SK-N-SH (cell line): ENCODE data around the gene LMNTD2. TPM values are rescaled to one million over a fixed set of nuclear protein-coding genes. Genes with fewer than 3 reads are reported as not detected.

Experiments used
- CTCF ChIA-PET: fragments of 300-600, 350-600 bp; formaldehyde crosslinking; extraction: SDS; loops from one replicate; lab custom pipeline; 2021; lab: Yijun Ruan, JAX
- POLR2A ChIA-PET: fragments of 350-600 bp; sonication (Branson Sonifier 250); formaldehyde crosslinking; extraction: SDS; loops from one replicate; lab custom pipeline; 2020; ENCODE audit warnings: antibody characterized with exemption, inconsistent platforms; lab: Yijun Ruan, JAX
- DNase-seq: peaks from one replicate; pipeline ENCODE4 v3.0.0; 2012
- H2AFZ ChIP-seq: fragments of 200-600 bp; sonication (generic); 2 replicates; pipeline ENCODE4 v1.8.1; 2016; ENCODE audit warnings: antibody characterized with exemption, mild to moderate bottlenecking, low read depth
- H3F3A ChIP-seq: fragments of 200-600 bp; sonication (generic); replicated peaks from 2 replicates; pipeline ENCODE3; 2016; ENCODE audit warnings: antibody characterized with exemption, mild to moderate bottlenecking; ENCODE audit not compliant: insufficient read depth
- H3K27ac ChIP-seq, 2 experiments: fragments of 200-500 bp in 1 of 2; fragments of 200-600 bp in 1 of 2; sonication (Bioruptor generic) in 1 of 2; sonication (generic), shearing (Covaris generic) in 1 of 2; 2 replicates each; pipeline versions ENCODE4 v1.5.1 to v1.6.1; 2014 to 2016; ENCODE audit warnings: low read depth in 2 of 2, inconsistent platforms in 1 of 2, low read length in 1 of 2, mild to moderate bottlenecking in 1 of 2, mixed read lengths in 1 of 2
- H3K27me3 ChIP-seq: fragments of 200-600 bp; sonication (generic), shearing (Covaris generic); 2 replicates; pipeline ENCODE4 v1.6.1; 2016; ENCODE audit warnings: mixed run types; ENCODE audit not compliant: insufficient read depth
- H3K36me3 ChIP-seq, 2 experiments: fragments of 200-500 bp in 1 of 2; fragments of 200-600 bp in 1 of 2; sonication (Bioruptor generic) in 1 of 2; sonication (generic) in 1 of 2; replicated peaks in 1 of 2; 2 replicates each; pipeline versions ENCODE3 to v1.5.1; 2014 to 2016; ENCODE audit warnings: low read length in 1 of 2, mild to moderate bottlenecking in 1 of 2; ENCODE audit not compliant: insufficient read depth in 2 of 2, control insufficient read depth in 1 of 2
- H3K4me1 ChIP-seq, 2 experiments: fragments of 200-500 bp in 1 of 2; fragments of 200-600 bp in 1 of 2; sonication (Bioruptor generic) in 1 of 2; sonication (generic), shearing (Covaris generic) in 1 of 2; 2 replicates each; pipeline versions ENCODE4 v1.5.1 to v1.6.1; 2014 to 2016; ENCODE audit warnings: low read depth in 1 of 2, low read length in 1 of 2, mixed run types in 1 of 2; ENCODE audit not compliant: insufficient read depth in 2 of 2, control insufficient read depth in 1 of 2
- H3K4me2 ChIP-seq: fragments of 200-600 bp; sonication (generic), shearing (Covaris generic); 2 replicates; pipeline ENCODE4 v1.6.1; 2017; ENCODE audit warnings: mixed run types
- H3K4me3 ChIP-seq, 2 experiments: fragments of 200-500 bp in 1 of 2; fragments of 200-600 bp in 1 of 2; sonication (Bioruptor generic) in 1 of 2; sonication (generic), shearing (Covaris generic) in 1 of 2; 2 replicates each; pipeline versions ENCODE4 v1.5.1 to v1.8.1; 2014 to 2016; ENCODE audit warnings: low read depth in 2 of 2, inconsistent platforms in 1 of 2, low read length in 1 of 2, mild to moderate bottlenecking in 1 of 2, mixed read lengths in 1 of 2, moderate library complexity in 1 of 2
- H3K79me2 ChIP-seq: fragments of 200-600 bp; sonication (generic); 2 replicates; pipeline ENCODE4 v1.8.1; 2017; ENCODE audit warnings: mild to moderate bottlenecking; ENCODE audit not compliant: insufficient read depth
- H3K9ac ChIP-seq: fragments of 200-600 bp; sonication (generic); 2 replicates; pipeline ENCODE4 v1.6.1; 2017; ENCODE audit warnings: mixed run types
- H3K9me2 ChIP-seq: fragments of 200-600 bp; sonication (generic); 2 replicates; pipeline ENCODE4 v1.6.1; 2017; ENCODE audit warnings: mixed run types
- H3K9me3 ChIP-seq: fragments of 200-600 bp; sonication (generic); 2 replicates; pipeline ENCODE4 v1.6.1; 2017; ENCODE audit warnings: mixed run types, mild to moderate bottlenecking, moderate library complexity
- H4K20me1 ChIP-seq: fragments of 200-600 bp; sonication (generic); 2 replicates; pipeline ENCODE4 v1.6.1; 2017; ENCODE audit warnings: mild to moderate bottlenecking, mixed run types; ENCODE audit not compliant: insufficient read depth
- ELF1 ChIP-seq: IDR thresholded peaks from 2 replicates; pipeline ENCODE4 v1.4.0; 2012
- EZH2phosphoT487 ChIP-seq: fragments of 200-600 bp; sonication (generic); IDR thresholded peaks from 2 replicates; pipeline ENCODE4 v1.6.1; 2017; ENCODE audit warnings: low read depth, mixed run types, mild to moderate bottlenecking, antibody characterized with exemption, moderate library complexity, borderline replicate concordance
- FOSL2 ChIP-seq: IDR thresholded peaks from 2 replicates; pipeline ENCODE4 v1.4.0; 2012; ENCODE audit warnings: low read depth, mild to moderate bottlenecking, moderate library complexity, borderline replicate concordance
- FOXM1 ChIP-seq: IDR thresholded peaks from 2 replicates; pipeline ENCODE4 v1.4.0; 2012; ENCODE audit warnings: low read depth, mild to moderate bottlenecking
- GABPA ChIP-seq: IDR thresholded peaks from 2 replicates; pipeline ENCODE4 v1.4.0; 2012; ENCODE audit warnings: low read depth, mild to moderate bottlenecking
- MEF2A ChIP-seq: IDR thresholded peaks from 2 replicates; pipeline ENCODE4 v1.4.0; 2012; ENCODE audit warnings: low read depth, borderline replicate concordance
- MXI1 ChIP-seq: IDR thresholded peaks from 2 replicates; pipeline ENCODE4 v1.6.1; 2012; ENCODE audit warnings: mild to moderate bottlenecking, low read depth, low read length, improper control_type of control experiment
- RAD21 ChIP-seq: IDR thresholded peaks from 2 replicates; pipeline ENCODE4 v1.6.1; 2012; ENCODE audit warnings: mild to moderate bottlenecking, low read length
- RCOR1 ChIP-seq: fragments of 150-350 bp; IDR thresholded peaks from 2 replicates; pipeline ENCODE4 v1.6.1; 2017; ENCODE audit warnings: antibody characterized with exemption, low read length
- SIN3A ChIP-seq: IDR thresholded peaks from 2 replicates; pipeline ENCODE4 v1.6.1; 2012; ENCODE audit warnings: low read depth, mild to moderate bottlenecking, low read length, moderate library complexity, borderline replicate concordance
- TEAD4 ChIP-seq: IDR thresholded peaks from 2 replicates; pipeline ENCODE4 v1.4.0; 2012; ENCODE audit warnings: mild to moderate bottlenecking, borderline replicate concordance; ENCODE audit not compliant: insufficient read depth
- YY1 ChIP-seq: IDR thresholded peaks from 2 replicates; pipeline ENCODE4 v1.4.0; 2012; ENCODE audit warnings: low read depth, mild to moderate bottlenecking
- WGBS: methylation state at CpG from one replicate; pipeline ENCODE4 v1.1.6; 2017; ENCODE audit warnings: low lambda C conversion rate; 5-methylcytosine and 5-hydroxymethylcytosine counted together
- polyA plus RNA-seq, 3 experiments: library from polyadenylated mRNA; depleted of rRNA; stranded (reverse); fragments of >200 nt; gene quantifications; 2 replicates each; pipeline ENCODE4 v1.2.3, GENCODE V29; 2012
- TF ChIP-seq, protein P1 (sequence below): IDR thresholded peaks from 2 replicates; pipeline ENCODE4 v1.4.0; 2012; ENCODE audit warnings: low read depth, borderline replicate concordance
- TF ChIP-seq, protein P2 (sequence below): fragments of 150-350 bp; IDR thresholded peaks from 2 replicates; pipeline ENCODE4 v1.6.1; 2017; ENCODE audit warnings: antibody characterized with exemption, low read length, low read depth, borderline replicate concordance
- TF ChIP-seq, protein P3 (sequence below): IDR thresholded peaks from 2 replicates; pipeline ENCODE4 v1.4.0; 2012; ENCODE audit warnings: low read depth, borderline replicate concordance

The LMNTD2 gene
- polyA plus RNA-seq, 1 of the 3 experiments (the other 2 are of a cell fraction), result 2.4 TPM

DNA sequence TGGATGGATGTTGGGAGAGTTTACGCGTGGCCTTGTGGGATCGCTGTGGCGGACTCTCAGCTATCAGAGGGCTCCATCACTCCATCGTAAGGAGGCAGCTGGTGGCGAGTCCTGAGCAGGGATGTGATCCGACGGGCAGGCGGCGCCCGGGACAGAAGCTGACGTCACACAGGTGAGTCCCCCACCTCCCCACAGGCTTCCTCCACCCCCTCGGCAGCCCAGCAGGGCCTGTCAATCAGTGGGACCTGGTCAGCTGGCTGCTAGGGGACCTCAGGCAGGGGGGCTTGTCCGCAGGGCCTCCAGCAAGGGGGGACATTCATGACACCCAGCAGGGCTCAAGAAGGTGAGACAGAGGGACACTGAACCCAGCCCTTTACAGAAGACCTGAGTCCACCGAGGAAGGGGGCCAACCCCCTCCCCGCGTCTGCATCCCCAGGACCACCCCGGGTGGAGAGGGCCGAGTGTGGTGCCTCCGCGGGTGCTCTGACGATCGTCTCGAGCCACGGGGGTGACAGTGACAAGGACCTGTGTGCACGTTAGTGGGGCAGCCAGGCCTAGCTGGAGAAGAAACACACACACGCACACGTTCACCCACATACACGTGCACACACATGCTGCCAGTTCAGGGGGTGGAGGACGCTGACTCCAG is 32.2 kb downstream of the LMNTD2 start:
- H3K9me2 ChIP-seq, result no peaks in the 10 kb centered on the region
- H3K9me3 ChIP-seq, result no peaks in the 10 kb centered on the region
- peaks cover 0 to 21% of the 10 kb centered on the region in 2 experiments for H3K36me3 ChIP-seq
- 92% methylated on average over 27 of the region's 30 CpGs for WGBS
- no peaks in the 10 kb centered on the region for H3K27me3 ChIP-seq
- H3F3A ChIP-seq, result no peaks in the 10 kb centered on the region
- H3K9ac ChIP-seq, result no peak overlapping the region
- H3K79me2 ChIP-seq, result no peaks in the 10 kb centered on the region
- DNase-seq, result no peak
- H3K4me1 ChIP-seq, result no peaks in the 10 kb centered on the region; a peak in 1 of 4 replicates
- H2AFZ ChIP-seq, result no peak overlapping the region
- H3K27ac ChIP-seq, result no peak overlapping the region
- H3K4me3 ChIP-seq, result no peak overlapping the region
- ChIA-PET CTCF (interaction anchor here (0.6 to 0.7 kb wide), 2 partner anchors 10 kb away, joined by 3 read pairs; no protein-coding TSS in a partner anchor), POLR2A (interaction anchor here (0.6 kb wide), 1 partner anchor 28 kb away, joined by 3 read pairs; no protein-coding TSS in a partner anchor)
- TF ChIP-seq SIN3A (no peak), MXI1 (no peak), RCOR1 (no peak), ELF1 (no peak), MEF2A (no peak), GABPA (no peak)
- TF ChIP-seq, protein P1, sequence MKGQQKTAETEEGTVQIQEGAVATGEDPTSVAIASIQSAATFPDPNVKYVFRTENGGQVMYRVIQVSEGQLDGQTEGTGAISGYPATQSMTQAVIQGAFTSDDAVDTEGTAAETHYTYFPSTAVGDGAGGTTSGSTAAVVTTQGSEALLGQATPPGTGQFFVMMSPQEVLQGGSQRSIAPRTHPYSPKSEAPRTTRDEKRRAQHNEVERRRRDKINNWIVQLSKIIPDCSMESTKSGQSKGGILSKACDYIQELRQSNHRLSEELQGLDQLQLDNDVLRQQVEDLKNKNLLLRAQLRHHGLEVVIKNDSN, result no peak
- TF ChIP-seq, protein P2, sequence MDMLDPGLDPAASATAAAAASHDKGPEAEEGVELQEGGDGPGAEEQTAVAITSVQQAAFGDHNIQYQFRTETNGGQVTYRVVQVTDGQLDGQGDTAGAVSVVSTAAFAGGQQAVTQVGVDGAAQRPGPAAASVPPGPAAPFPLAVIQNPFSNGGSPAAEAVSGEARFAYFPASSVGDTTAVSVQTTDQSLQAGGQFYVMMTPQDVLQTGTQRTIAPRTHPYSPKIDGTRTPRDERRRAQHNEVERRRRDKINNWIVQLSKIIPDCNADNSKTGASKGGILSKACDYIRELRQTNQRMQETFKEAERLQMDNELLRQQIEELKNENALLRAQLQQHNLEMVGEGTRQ, result no peak
- TF ChIP-seq, all 33 proteins: peak for 0
- no peaks in the 10 kb centered on the region for H4K20me1 ChIP-seq
- no peak overlapping the region for H3K4me2 ChIP-seq

DNA sequence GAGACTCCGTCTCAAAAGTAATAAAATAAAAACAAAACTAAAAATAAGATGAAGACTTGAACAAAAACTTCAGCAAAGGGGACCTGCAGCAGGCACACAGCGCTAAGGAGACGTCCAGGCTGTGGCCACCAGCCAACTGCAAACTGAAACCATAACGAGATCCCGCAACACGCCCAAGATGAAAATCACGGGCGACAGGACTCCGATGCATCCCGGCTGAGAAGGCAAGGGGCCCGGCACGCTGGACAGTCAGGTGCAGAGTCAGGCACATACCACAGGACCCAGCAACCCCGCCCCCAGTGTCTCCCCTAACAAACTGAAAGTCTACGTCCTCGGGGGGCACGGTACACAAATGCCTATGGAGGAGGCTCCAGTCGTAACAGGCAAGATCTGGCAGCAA is 34.3 kb downstream of the LMNTD2 start:
- H3K36me3 ChIP-seq, result peaks cover 0 to under 1% of the 10 kb centered on the region in 2 experiments
- no peak overlapping the region for H3K4me2 ChIP-seq
- CTCF ChIA-PET, result no interaction called here
- no peak overlapping the region for H2AFZ ChIP-seq
- no peak overlapping the region for H3K27ac ChIP-seq
- TF ChIP-seq, protein P2, result no peak
- TF ChIP-seq, protein P3, sequence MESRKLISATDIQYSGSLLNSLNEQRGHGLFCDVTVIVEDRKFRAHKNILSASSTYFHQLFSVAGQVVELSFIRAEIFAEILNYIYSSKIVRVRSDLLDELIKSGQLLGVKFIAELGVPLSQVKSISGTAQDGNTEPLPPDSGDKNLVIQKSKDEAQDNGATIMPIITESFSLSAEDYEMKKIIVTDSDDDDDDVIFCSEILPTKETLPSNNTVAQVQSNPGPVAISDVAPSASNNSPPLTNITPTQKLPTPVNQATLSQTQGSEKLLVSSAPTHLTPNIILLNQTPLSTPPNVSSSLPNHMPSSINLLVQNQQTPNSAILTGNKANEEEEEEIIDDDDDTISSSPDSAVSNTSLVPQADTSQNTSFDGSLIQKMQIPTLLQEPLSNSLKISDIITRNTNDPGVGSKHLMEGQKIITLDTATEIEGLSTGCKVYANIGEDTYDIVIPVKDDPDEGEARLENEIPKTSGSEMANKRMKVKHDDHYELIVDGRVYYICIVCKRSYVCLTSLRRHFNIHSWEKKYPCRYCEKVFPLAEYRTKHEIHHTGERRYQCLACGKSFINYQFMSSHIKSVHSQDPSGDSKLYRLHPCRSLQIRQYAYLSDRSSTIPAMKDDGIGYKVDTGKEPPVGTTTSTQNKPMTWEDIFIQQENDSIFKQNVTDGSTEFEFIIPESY, result no peak
- TF ChIP-seq RAD21 (no peak), TEAD4 (no peak), FOXM1 (no peak), MEF2A (no peak), YY1 (no peak), FOSL2 (no peak), EZH2phosphoT487 (no peak), RCOR1 (no peak)
- DNase-seq, result no peak
- H3K9me3 ChIP-seq, result no peaks in the 10 kb centered on the region
- no peaks in the 10 kb centered on the region for H3K4me1 ChIP-seq
- H3K4me3 ChIP-seq, result no peak overlapping the region
- no peaks in the 10 kb centered on the region for H3F3A ChIP-seq
- WGBS, result 56% methylated on average over 15 of the region's 17 CpGs
- POLR2A ChIA-PET, result no interaction called here
- no peak overlapping the region for H3K9ac ChIP-seq
- no peaks in the 10 kb centered on the region for H3K9me2 ChIP-seq
- H3K27me3 ChIP-seq, result no peaks in the 10 kb centered on the region
- no peaks in the 10 kb centered on the region for H4K20me1 ChIP-seq
- no peaks in the 10 kb centered on the region for H3K79me2 ChIP-seq
